CD4-positive, alpha-beta T cell treated with Interleukin-12 subunit alpha and Interleukin-12 subunit beta, for 1 hour (primary cell): ENCODE results near the gene ARL17B.
"Not testable (repeated sequence)": the region's sequence is repeated elsewhere in the genome, so short reads cannot be mapped to it uniquely, and the experiment has no call there.

ENCODE experiments used
- DNase-seq: peaks from one replicate; pipeline ENCODE4 v3.0.0-alpha.2; 2020

ARL17B gene

GRCh38 chr17:46361755-46362154, at the start of gene ARL17B:
ARL17B (minus strand) TSS chr17:46361766; CDS start chr17:46358397, 3,369 bp downstream.
- DNase-seq: peak; percentile 99

GRCh38 chr17:46409864-46410263, 48.3 kb upstream of the ARL17B start:
- not testable (repeated sequence) for DNase-seq

GRCh38 chr17:46407155-46407554, 45.6 kb upstream of the ARL17B start:
- not testable (repeated sequence) for DNase-seq

GRCh38 chr17:46401033-46401787, 39.6 kb upstream of the ARL17B start:
- DNase-seq: not testable (repeated sequence)

- DNase-seq: not testable (repeated sequence)
These were observed 39.0 kb upstream of the ARL17B start for GRCh38 chr17:46400543-46400942.

GRCh38 chr17:46399993-46400392, 38.4 kb upstream of the ARL17B start:
- DNase-seq: not testable (repeated sequence)

- DNase-seq: not testable (repeated sequence)
These were observed 34.7 kb upstream of the ARL17B start for GRCh38 chr17:46396292-46396691.

GRCh38 chr17:46393702-46394101, 32.1 kb upstream of the ARL17B start:
- DNase-seq: not testable (repeated sequence)

- not testable (repeated sequence) for DNase-seq
These were observed 23.9 kb upstream of the ARL17B start for GRCh38 chr17:46385491-46385890.

GRCh38 chr17:46383118-46383517, 21.6 kb upstream of the ARL17B start:
- DNase-seq: not testable (repeated sequence)

GRCh38 chr17:46373418-46373817, 11.9 kb upstream of the ARL17B start:
- DNase-seq: not testable (repeated sequence)

GRCh38 chr17:46372236-46373229, 11.0 kb upstream of the ARL17B start:
- not testable (repeated sequence) for DNase-seq

- DNase-seq: not testable (repeated sequence)
These were observed 6.0 kb upstream of the ARL17B start for GRCh38 chr17:46367520-46367919.

- not testable (repeated sequence) for DNase-seq
These were observed 326 bp downstream of the ARL17B start for GRCh38 chr17:46361145-46361735.

- not testable (repeated sequence) for DNase-seq
These were observed 7.7 kb downstream of the ARL17B start for GRCh38 chr17:46353856-46354255.

- not testable (repeated sequence) for DNase-seq
These were observed 12.5 kb downstream of the ARL17B start for GRCh38 chr17:46349060-46349459.

GRCh38 chr17:46348345-46348744, 13.2 kb downstream of the ARL17B start:
- DNase-seq: not testable (repeated sequence)

- not testable (repeated sequence) for DNase-seq
These were observed 19.4 kb downstream of the ARL17B start for GRCh38 chr17:46342131-46342530.

- not testable (repeated sequence) for DNase-seq
These were observed 20.3 kb downstream of the ARL17B start for GRCh38 chr17:46341220-46341619.

GRCh38 chr17:46294831-46295230, 66.7 kb downstream of the ARL17B start, which contains the start of gene LRRC37A:
LRRC37A (plus strand) TSS chr17:46295131; CDS start chr17:46295134, 3 bp downstream.
- not testable (repeated sequence) for DNase-seq

- not testable (repeated sequence) for DNase-seq
These were observed 69.9 kb downstream of the ARL17B start for GRCh38 chr17:46291618-46292017.

GRCh38 chr17:46290906-46291546, 70.5 kb downstream of the ARL17B start:
- not testable (repeated sequence) for DNase-seq
